HEK293 (cell line): ENCODE measurements around the gene B4GALT4.

Source experiments
- ZNF571 ChIP-seq: fragments of 450-650 bp; formaldehyde crosslinking; IDR thresholded peaks from 2 replicates; pipeline ENCODE4 v1.5.0; 2017; ENCODE audit warnings: missing biosample characterization, missing genetic modification characterization
- ZNF777 ChIP-seq: fragments of 450-650 bp; formaldehyde crosslinking; IDR thresholded peaks from 2 replicates; pipeline ENCODE4 v1.5.1; 2017; ENCODE audit warnings: missing biosample characterization, missing genetic modification characterization, borderline replicate concordance
- TF ChIP-seq, protein P1 (sequence below): fragments of 450-650 bp; formaldehyde crosslinking; IDR thresholded peaks from 2 replicates; pipeline ENCODE4 v1.5.1; 2016; ENCODE audit warnings: missing biosample characterization, missing genetic modification characterization

DNA sequence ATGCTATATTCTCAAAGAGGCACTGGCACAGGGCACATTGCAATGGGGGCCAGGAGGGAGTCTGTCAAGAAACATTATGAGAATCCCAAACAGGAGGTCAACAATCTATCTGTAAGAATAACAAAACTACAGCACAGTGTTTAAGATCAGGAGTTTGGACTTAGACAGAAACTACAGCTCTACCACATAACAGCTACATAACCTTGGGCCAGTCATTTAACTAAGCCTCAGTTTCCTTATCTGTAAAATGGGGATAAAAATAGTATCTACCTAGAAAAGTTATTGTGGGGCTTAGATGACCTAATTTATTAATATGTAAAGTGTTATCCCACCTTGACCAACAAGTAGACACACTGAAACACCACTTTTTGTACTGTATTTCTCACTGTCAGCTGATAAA is 9.9 kb downstream of the B4GALT4 start:
- TF ChIP-seq ZNF777 (tag by site-specific recombination) (no peak), ZNF571 (no peak)
- TF ChIP-seq, protein P1, sequence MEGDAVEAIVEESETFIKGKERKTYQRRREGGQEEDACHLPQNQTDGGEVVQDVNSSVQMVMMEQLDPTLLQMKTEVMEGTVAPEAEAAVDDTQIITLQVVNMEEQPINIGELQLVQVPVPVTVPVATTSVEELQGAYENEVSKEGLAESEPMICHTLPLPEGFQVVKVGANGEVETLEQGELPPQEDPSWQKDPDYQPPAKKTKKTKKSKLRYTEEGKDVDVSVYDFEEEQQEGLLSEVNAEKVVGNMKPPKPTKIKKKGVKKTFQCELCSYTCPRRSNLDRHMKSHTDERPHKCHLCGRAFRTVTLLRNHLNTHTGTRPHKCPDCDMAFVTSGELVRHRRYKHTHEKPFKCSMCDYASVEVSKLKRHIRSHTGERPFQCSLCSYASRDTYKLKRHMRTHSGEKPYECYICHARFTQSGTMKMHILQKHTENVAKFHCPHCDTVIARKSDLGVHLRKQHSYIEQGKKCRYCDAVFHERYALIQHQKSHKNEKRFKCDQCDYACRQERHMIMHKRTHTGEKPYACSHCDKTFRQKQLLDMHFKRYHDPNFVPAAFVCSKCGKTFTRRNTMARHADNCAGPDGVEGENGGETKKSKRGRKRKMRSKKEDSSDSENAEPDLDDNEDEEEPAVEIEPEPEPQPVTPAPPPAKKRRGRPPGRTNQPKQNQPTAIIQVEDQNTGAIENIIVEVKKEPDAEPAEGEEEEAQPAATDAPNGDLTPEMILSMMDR (tag by site-specific recombination): no peak
